ENCODE measurements around the gene JPT1.
A peak's percentile ranks its signal among the peaks of the same experiment; 100 is the strongest.
"Not testable (repeated sequence)": the region's sequence is repeated elsewhere in the genome, so short reads cannot be mapped to it uniquely, and the experiment has no call there.

The JPT1 gene, protein sequence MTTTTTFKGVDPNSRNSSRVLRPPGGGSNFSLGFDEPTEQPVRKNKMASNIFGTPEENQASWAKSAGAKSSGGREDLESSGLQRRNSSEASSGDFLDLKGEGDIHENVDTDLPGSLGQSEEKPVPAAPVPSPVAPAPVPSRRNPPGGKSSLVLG

DNA sequence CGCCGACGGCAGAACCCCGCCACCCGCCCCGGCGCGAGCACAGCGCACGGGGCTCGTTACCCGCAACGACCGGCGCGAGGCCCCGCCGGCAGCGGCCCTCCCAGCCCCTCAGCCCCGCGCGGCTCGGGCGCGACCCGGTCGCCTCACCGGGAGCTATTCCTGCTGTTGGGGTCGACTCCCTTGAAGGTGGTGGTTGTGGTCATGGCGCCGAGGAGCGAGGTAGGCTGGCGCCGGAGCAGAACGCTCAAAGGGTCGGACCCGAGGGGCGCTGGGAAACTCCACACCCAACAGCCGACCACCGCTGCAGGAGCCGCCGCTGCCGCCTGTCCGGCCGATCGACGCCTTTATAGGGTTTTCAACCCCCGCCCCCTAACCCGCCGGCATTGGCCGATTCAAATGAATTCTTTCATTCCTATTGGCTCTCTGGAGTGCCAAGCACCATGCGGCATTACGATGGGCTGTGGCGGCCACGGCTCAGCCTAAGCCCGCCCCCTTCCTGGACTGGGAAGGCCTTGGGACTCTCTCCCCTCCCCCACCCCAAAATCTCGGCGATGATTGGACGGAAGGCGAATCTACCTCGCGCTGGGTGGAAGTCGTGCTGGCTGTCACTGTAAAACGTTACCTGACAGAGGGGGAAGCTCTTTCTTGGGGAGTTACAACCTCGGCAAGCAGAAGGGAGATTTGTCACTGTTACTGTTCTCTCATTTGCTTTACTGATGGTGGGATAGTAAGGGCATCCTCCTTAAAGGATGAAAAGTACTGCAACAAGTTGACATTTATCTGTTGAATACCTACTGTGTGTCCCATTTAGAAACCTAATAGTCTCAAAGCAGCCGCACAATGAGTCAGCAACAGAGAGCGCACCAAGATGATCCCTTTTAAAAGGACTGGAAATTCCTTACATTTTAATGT lies at the start of gene JPT1:
Gene JPT1, minus strand, starts transcription at position 318 of the 912 bp plus-strand sequence. Its CDS starts 115 bp downstream, at position 203.
- peak; percentile 95 to 97 for DNase-seq (ENCODE audit: low read depth in 2 of 2)

DNA sequence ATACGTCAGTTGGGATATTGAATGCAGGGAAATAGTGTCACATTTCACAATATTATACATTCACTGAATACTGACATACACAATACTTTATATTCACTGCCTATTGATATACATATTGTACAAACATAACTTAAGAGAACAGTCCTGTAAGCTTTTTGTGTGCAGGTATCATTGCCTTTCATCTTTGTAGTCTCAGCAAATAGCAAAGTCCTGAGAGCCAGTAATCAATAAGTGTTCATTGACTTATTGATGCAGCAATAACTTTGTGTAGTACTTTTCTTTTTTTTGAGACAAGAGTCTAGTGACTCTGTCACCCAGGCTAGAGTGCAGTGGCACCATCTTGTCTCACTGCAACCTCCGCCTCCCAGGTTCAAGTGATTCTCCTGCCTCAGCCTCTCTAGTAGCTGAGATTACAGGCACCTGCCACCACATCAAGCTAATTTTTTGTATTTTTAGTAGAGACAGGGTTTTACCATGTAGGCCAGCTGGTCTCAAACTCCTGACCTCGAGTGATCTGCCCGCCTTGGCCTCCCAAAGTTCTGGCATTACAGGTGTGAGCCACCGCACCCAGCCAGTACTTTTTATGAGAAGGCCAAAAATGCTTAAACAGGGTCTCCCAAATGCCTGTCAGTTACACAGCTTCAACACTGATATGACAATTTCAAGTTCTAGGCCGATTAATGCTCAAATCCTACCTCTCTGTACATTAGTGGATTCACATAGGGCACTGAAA lies 45.7 kb upstream of the JPT1 start:
- no peak for DNase-seq (ENCODE audit: low read depth in 2 of 2)

- no peak for DNase-seq (ENCODE audit: low read depth in 2 of 2)
These were observed 40.6 kb upstream of the JPT1 start for GRCh38 chr17:75194879-75195278.

GRCh38 chr17:75191584-75191983 lies 37.3 kb upstream of the JPT1 start:
- DNase-seq (ENCODE audit: low read depth in 2 of 2): no peak

DNA sequence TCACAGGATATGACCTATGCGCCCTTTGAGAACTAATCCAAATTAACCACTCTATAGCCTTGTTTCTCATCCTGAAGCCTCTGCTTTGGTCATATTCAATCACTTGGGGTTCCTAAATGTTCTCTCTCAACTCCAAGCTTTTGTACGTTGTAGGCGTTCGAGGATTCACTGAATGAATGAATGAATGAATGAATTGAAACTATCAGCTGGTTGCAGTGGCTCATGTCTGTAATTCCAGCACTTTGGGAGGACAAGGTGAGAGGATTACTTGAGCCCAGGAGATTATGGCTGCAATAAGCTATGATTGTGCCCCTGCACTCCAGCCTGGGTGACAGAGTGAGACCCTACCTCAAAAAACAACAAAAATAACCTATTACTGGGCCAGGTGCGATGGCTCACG lies 34.3 kb upstream of the JPT1 start:
- DNase-seq (ENCODE audit: low read depth in 2 of 2): no peak

DNA sequence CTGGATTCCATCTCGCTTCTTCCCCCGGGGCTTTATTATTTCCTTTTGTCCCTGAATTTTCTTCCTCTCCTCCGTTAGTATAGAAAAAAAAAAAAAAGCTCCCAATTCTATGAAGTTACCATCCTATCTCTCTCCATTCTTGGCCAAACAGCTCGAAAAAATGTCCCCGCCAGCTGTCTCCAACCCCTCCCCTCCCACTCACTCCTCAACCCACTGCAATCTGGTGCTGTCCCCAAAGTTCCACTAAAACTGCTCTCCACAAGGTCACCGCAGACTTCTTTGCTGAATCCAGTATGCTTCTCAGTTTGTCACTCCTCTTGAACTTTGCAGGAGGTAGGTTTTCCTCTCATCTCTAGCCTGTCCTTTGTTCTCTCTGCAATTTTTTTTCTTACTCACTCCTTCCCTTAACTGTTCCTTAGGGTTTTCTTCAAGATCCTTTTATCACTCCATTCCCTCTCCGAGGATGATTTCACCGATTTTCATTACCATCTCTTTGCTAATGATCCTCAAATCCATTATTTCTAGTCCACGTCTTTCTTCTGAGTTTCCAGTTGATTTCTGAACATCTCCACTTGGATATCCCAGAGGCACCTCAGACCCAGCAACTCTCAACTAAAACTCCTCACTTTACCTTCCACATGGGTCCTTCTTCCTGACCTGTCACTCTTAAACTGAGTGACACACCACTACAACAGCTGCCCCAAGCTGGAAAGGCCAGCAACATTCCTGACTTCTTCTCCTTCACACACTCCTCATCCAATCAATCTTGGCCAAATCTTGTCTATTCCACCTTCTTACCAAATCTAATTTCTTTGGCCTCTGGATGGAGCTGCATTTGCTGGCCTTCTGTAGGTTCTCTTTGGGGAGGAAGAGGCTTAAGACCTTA lies 29.9 kb upstream of the JPT1 start:
- DNase-seq (ENCODE audit: low read depth in 2 of 2): no peak

DNA sequence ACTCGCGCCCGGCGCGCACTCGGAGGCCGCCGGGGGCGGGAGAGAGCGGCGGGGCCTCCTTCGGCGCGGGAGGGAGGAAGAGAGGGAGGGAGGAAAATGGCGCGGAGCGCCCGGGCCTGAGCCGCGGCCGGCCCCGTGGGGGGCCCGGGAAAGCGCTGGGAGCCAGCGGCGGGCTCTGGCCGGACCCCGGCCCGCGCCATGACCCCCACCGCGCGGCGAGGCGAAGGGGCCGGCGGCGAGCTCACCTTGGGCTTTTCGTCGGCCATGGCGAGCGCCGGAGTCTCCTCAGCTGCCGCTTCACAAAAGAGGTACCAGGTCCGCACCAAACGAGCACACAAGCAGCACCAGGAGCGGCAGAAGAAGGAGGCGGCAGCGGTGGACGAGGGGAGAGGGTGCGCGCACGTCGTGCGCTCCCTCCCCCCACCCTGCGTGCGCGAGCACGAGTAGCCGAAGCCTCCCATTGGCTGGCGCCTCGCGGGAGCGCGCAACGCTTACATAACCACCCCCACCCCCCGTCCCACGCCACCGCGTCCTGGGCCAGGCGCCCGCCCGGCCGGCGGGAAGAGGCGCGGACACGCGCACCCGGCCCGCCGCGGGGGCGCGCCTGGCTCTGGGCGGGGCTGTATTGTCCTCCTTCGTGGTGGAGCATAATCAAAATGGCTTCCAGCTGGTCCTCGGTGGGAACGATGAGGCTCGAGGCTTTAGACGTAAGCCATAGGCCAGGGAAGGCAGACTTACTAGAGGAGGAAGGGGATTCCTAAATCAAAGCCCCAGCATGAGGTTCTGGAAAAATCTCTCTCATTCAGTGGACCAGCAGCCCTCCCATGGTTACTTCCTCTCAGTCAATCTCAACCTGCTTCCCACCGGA lies 28.5 kb upstream of the JPT1 start, which contains the start of gene SUMO2:
Gene SUMO2, minus strand, starts transcription at position 391 of the 868 bp plus-strand sequence. Its CDS starts 125 bp downstream, at position 266.
- peak; percentile 92 to 95 for DNase-seq (ENCODE audit: low read depth in 2 of 2)

DNA sequence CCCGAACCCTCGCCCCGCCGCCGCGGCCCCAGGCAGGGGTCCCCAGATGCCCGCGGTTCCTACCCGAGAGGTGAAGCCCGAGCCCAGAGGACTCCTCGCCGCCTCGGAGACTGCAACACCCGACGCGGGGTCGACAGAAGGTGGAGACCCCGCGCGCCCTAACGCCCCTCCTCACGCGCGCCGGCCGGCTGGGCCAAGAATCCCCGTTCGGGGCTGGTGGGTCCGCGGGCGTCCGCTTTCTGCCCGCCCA lies 27.9 kb upstream of the JPT1 start:
- no peak for DNase-seq (ENCODE audit: low read depth in 2 of 2)

DNA sequence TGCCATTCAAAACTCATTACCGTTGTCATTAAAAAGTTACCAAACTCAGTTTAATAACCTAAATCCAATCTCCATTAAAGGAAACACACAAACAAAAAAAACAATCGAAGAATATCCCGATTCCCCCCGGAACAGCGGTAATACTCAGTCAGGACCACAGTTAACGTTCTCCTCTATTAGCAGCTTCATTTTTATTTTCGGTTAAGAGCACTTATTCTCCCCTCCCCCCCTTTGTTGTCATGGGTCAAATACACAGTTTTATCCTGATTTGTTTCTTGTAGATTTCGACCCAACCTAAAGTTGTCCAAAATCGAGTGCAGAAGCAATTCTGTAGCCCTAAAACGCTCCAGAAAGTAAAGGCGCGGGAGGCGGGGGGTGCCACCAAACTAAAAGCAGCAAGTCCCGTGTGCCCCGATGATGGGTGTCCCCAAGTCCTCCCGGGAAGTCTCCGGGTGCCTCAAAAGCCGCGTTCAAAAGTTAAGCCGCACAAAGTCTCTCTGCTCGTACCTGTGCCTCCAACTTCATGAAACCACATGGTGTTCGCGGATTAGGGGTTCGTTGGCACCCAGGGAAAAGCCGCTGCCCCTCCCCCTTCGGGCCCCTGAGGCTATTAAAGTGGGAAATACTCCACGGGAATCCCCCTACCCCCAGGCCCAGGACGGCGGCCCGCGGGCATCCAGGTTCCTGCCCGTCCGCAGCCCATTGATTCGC lies 27.5 kb upstream of the JPT1 start:
- DNase-seq (ENCODE audit: low read depth in 2 of 2): peak; percentile 12 to 24

GRCh38 chr17:75181110-75181509 lies 26.8 kb upstream of the JPT1 start:
- DNase-seq (ENCODE audit: low read depth in 2 of 2): no peak

- no peak for DNase-seq (ENCODE audit: low read depth in 2 of 2)
These were observed 24.1 kb upstream of the JPT1 start for GRCh38 chr17:75178453-75178852.

DNA sequence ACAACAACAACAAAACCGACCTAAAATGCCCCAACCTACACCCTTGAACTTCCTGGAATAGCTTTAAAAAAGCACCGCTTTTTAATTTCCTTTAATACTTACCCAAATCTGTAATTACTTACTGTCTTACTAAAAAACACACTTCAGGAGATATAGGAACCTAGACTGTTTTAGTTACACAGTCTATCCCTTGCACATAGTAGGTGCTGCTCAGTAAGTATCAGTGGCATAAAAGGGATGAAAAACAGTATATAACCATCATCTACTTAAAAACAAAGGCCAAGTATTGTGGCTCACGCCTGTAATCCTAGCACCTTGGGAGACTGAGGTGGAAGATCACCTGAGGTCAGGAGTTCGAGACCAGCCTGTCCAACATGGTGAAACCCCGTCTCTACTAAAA lies 22.3 kb upstream of the JPT1 start:
- DNase-seq (ENCODE audit: low read depth in 2 of 2): no peak

DNA sequence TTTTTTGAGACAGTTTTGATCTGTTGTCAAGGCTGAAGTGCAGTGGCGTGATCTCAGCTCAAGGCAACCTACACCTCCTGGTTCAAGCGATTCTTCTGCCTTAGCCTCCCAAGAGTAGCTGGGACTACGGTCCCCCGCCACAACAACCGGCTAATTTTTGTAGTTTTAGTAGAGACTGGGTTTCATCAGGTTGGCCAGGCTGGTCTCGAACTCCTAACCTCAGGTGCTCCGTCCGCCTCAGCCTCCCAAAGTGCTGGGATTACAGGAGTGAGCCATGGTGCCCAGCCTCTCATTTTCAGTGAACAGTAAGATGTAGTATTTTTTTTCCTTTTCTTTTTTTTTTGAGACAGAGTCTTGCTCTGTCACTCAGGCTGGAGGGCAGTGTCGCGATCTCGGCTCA lies 20.7 kb upstream of the JPT1 start:
- DNase-seq (ENCODE audit: low read depth in 2 of 2): no peak

GRCh38 chr17:75173526-75173925 lies 19.2 kb upstream of the JPT1 start:
- DNase-seq (ENCODE audit: low read depth in 2 of 2): no peak

DNA sequence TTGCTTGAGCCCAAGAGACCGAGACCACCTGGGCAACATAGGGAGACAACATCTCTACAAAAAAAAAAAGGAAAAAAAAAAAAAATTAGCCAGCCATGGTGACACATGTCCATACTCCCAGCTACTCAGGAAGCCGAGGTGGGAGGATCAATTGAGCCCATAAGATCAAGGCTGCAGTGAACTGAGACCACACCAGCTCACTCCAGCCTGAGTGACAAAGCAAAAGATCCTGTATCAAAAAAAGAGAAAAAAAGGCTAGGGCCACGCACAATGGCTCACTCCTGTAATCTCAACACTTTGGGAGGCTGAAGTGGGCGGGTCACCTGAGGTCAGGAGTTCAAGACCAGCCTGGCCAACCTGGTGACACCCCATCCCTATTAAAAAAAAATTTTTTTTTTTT lies 14.7 kb upstream of the JPT1 start:
- DNase-seq (ENCODE audit: low read depth in 2 of 2): no peak

- not testable (repeated sequence) for DNase-seq (ENCODE audit: low read depth in 2 of 2)
These were observed 10.3 kb upstream of the JPT1 start for GRCh38 chr17:75164606-75165005.

DNA sequence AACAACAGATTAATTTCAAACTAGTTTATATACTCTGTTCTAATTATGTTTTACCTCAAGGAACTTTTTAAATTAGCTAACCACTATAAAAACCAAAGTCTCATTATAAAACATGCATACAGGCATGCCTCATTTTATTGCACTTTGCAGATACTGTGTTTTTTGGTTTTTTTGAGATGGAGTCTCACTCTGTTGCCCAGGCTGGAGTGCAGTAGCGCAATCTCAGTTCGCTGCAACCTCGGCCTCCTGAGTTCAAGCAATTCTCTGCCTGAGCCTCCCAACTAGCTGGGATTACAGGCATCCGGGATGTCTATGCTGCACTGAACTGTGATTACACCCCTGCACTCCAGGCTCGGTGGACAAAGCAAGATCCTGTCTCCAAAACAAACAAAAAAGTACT lies 8.8 kb upstream of the JPT1 start:
- DNase-seq (ENCODE audit: low read depth in 2 of 2): no peak

DNA sequence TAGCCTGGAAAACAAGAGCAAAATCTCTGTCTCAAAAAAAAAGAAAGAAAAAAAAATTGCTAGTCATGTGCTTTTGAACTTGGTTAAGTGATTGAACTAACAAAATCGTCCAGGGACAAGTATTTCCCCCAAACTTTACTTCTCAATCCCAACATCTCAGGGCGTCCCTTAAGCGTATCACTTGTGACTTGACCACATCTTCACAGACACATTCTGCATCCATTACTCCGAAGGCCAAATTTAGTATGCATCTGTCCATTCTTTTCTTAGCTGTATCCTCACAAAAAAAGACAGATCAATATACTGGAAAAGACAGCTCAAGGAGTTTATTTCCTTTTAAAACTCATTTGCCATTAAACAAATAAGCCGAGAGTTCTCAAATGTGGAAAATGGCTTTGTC lies 5.9 kb upstream of the JPT1 start:
- DNase-seq (ENCODE audit: low read depth in 2 of 2): no peak

- DNase-seq (ENCODE audit: low read depth in 2 of 2): no peak
These were observed 5.1 kb upstream of the JPT1 start for GRCh38 chr17:75159196-75160031.

All from stimulated activated CD8-positive, alpha-beta memory T cell treated with anti-CD3 and anti-CD28 coated beads, Interleukin-7, amount 100 ng/mL, for 4 hours (primary cell).